OCI-LY3 (cell line): Measurements from ENCODE around the gene MYT1.

ENCODE experiments used
- CTCF ChIP-seq: fragments of 200-600, 300-600 bp; sonication (generic); IDR thresholded peaks from 2 replicates; pipeline ENCODE4 v1.5.1; 2014; ENCODE audit warnings: antibody characterized with exemption, low read length, low read depth
- EZH2phosphoT487 ChIP-seq: fragments of 200-600 bp; shearing (Covaris generic); IDR thresholded peaks from 2 replicates; pipeline ENCODE4 v1.6.1; 2018; ENCODE audit warnings: antibody characterized with exemption, mixed run types, low read depth

- TF ChIP-seq CTCF = no peak
- TF ChIP-seq EZH2phosphoT487 = no peak
Observed at GRCh38 chr20:64205611-64206026, 41.4 kb downstream of the MYT1 start.
